Measurements from ENCODE around the gene RABGEF1.
"Not testable (repeated sequence)": the region's sequence is repeated elsewhere in the genome, so short reads cannot be mapped to it uniquely, and the experiment has no call there.

The RABGEF1 gene

GRCh38 chr7:66740302-66740979 lies at the start of gene RABGEF1:
Gene RABGEF1 (plus strand): TSS chr7:66740733. CDS start chr7:66771900, 31,167 bp downstream.
- Histone ChIP-seq H3K4me3 (ENCODE audit: low read depth, low read length) (peak within 1 kb of the TSS; percentile 82), H3K27me3 (ENCODE audit: control insufficient read depth, insufficient read depth, low read length) (no peaks in the 10 kb centered on the region), H3K4me1 (ENCODE audit: control insufficient read depth, insufficient read depth, low read length) (no peaks in the 10 kb centered on the region), H3K36me3 (ENCODE audit: control insufficient read depth, insufficient read depth, low read length) (no peaks in the 10 kb centered on the region), H3K9ac (ENCODE audit: low read depth, low read length) (peak within 1 kb of the TSS; percentile 73), H3K9me3 (ENCODE audit: control insufficient read depth, insufficient read depth, low read length) (no peaks in the 10 kb centered on the region)

- Histone ChIP-seq H3K4me1 (ENCODE audit: control insufficient read depth, insufficient read depth, low read length) (no peaks in the 10 kb centered on the region), H3K4me3 (ENCODE audit: low read depth, low read length) (no peak overlapping the region), H3K9ac (ENCODE audit: low read depth, low read length) (no peak overlapping the region), H3K27me3 (ENCODE audit: control insufficient read depth, insufficient read depth, low read length) (no peaks in the 10 kb centered on the region), H3K36me3 (ENCODE audit: control insufficient read depth, insufficient read depth, low read length) (no peaks in the 10 kb centered on the region), H3K9me3 (ENCODE audit: control insufficient read depth, insufficient read depth, low read length) (no peaks in the 10 kb centered on the region)
Observed at GRCh38 chr7:66693331-66693730, 47.2 kb upstream of the RABGEF1 start.

GRCh38 chr7:66694286-66694685 lies 46.2 kb upstream of the RABGEF1 start:
- Histone ChIP-seq H3K9me3 (ENCODE audit: control insufficient read depth, insufficient read depth, low read length) (no peaks in the 10 kb centered on the region), H3K27me3 (ENCODE audit: control insufficient read depth, insufficient read depth, low read length) (no peaks in the 10 kb centered on the region), H3K4me1 (ENCODE audit: control insufficient read depth, insufficient read depth, low read length) (no peaks in the 10 kb centered on the region), H3K9ac (ENCODE audit: low read depth, low read length) (no peak overlapping the region), H3K4me3 (ENCODE audit: low read depth, low read length) (no peak overlapping the region), H3K36me3 (ENCODE audit: control insufficient read depth, insufficient read depth, low read length) (no peaks in the 10 kb centered on the region)

DNA sequence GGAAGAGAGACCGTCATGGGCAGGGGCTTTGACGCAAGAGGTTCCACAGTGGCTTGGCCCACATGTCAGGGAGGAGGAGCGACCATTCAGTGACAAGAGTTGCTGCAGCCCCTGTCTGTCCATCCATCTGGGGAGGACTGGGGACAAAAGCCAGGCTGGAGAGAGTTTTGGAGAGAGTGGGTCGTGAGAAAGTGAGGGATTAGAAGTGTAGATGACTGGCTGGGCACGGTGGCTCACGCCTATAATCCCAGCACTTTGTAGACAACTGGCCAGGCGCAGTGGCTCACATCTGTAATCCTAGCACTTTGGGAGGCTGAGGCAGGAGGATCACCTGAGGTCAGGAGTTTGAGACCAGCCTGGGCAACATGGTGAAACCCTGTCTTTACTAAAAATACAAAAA lies 45.1 kb upstream of the RABGEF1 start:
- H3K27me3 ChIP-seq (ENCODE audit: control insufficient read depth, insufficient read depth, low read length); H3K36me3 ChIP-seq (ENCODE audit: control insufficient read depth, insufficient read depth, low read length); H3K4me3 ChIP-seq (ENCODE audit: low read depth, low read length); H3K4me1 ChIP-seq (ENCODE audit: control insufficient read depth, insufficient read depth, low read length); H3K9me3 ChIP-seq (ENCODE audit: control insufficient read depth, insufficient read depth, low read length); H3K9ac ChIP-seq (ENCODE audit: low read depth, low read length): not testable (repeated sequence)

GRCh38 chr7:66696134-66696533 lies 44.4 kb upstream of the RABGEF1 start:
- not testable (repeated sequence) for H3K36me3 ChIP-seq (ENCODE audit: control insufficient read depth, insufficient read depth, low read length); H3K27me3 ChIP-seq (ENCODE audit: control insufficient read depth, insufficient read depth, low read length); H3K9me3 ChIP-seq (ENCODE audit: control insufficient read depth, insufficient read depth, low read length); H3K4me3 ChIP-seq (ENCODE audit: low read depth, low read length); H3K4me1 ChIP-seq (ENCODE audit: control insufficient read depth, insufficient read depth, low read length); H3K9ac ChIP-seq (ENCODE audit: low read depth, low read length)

DNA sequence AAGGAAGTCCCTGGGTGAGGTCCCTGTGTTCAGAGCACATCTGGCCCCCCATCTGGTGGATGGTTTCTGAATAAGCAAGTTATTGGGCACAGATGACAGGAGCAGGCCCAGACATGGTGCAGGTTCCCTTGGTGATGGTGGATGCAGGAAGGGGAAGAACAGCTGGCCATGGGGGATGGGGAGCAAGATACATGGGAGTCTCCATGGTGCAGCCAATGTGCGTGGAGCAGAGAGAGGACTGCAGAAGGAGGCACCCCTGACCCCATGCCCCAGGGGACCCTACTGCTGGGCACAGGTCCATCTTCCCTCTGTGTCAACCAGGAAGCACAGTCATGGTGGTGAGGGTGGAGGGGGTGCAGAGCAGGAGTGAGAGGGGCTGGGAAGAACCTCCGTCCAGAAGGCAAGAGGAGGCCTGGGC lies 43.8 kb upstream of the RABGEF1 start:
- Histone ChIP-seq H3K9me3 (ENCODE audit: control insufficient read depth, insufficient read depth, low read length) (no peaks in the 10 kb centered on the region), H3K4me1 (ENCODE audit: control insufficient read depth, insufficient read depth, low read length) (no peaks in the 10 kb centered on the region), H3K4me3 (ENCODE audit: low read depth, low read length) (no peak overlapping the region), H3K36me3 (ENCODE audit: control insufficient read depth, insufficient read depth, low read length) (no peaks in the 10 kb centered on the region), H3K27me3 (ENCODE audit: control insufficient read depth, insufficient read depth, low read length) (no peaks in the 10 kb centered on the region), H3K9ac (ENCODE audit: low read depth, low read length) (no peak overlapping the region)

DNA sequence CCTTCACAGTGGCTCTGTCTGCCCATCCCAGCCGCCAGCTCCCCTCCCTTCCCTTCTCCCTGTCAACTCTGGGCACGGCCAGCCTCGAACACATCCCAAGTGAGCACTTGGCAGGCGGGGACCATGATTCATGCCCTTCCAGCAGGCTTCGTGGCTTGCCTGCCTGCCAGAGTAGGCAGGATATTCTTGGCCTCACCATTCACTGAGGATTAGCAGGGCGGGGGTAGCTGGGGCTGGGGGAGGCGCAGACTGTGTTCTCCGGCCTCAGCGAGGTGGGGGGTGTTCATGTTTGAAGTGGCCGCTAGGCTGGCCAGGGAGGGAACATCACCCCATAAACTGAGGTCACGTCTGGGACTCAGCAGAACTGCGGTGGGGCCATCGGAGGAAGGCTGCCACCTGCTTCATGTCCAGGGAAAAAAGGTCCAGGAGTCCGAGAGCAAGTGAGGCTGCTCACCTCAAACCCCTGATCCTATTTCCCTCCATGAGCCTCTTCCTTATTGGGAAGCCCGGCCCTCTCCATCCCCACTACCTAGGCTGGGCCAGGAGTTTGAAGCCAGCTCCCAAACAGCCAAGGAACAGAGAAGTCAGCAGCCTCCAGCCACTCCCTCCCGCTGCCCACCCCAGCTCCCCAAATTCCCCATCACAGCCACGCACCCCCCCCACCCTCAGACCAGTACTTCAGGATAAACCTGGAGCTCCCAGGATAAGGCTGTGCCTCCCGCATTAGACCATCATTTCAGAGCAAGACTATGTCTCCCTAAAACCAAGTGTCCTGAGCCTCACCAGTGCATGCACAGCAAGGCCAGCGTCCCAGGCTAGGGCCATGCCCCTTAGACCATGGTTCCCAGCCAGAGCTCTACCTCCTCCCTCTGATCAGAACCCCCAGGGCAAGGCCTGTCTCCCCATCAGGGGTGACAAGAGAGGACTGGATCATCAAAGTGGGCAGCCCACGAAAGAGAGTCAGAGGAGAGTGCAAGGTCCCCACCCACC lies 42.8 kb upstream of the RABGEF1 start:
- Histone ChIP-seq H3K4me3 (ENCODE audit: low read depth, low read length) (no peak overlapping the region), H3K36me3 (ENCODE audit: control insufficient read depth, insufficient read depth, low read length) (no peaks in the 10 kb centered on the region), H3K4me1 (ENCODE audit: control insufficient read depth, insufficient read depth, low read length) (no peaks in the 10 kb centered on the region), H3K9ac (ENCODE audit: low read depth, low read length) (no peak overlapping the region), H3K27me3 (ENCODE audit: control insufficient read depth, insufficient read depth, low read length) (no peaks in the 10 kb centered on the region), H3K9me3 (ENCODE audit: control insufficient read depth, insufficient read depth, low read length) (no peaks in the 10 kb centered on the region)

DNA sequence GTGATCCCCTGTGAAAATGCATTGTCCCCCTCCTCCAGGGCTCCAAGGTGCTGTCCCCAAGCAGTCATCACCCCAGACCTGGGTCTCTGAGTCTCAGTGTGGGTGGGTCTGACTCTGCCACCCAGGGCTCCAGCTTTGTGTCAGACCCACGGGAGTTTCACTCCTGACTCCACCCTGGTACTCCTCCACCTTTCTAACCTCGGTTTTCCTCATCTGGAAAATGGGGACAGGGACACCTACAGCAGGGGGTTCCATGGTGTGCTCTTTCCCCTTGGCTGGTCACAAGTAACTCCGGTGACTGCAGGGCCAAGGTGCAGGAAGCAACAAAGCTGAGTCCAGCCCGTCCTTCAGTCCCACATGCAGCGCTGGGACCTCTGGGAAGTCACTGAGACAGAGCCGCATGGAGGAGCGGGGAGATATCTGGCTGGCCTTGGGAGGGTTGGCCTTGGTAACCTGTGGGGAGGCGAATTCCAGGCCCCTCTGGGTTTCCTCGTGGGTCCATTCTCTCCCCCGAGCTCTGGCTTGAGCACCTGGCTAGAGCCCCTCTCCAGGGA lies 41.8 kb upstream of the RABGEF1 start:
- Histone ChIP-seq H3K9me3 (ENCODE audit: control insufficient read depth, insufficient read depth, low read length) (no peaks in the 10 kb centered on the region), H3K27me3 (ENCODE audit: control insufficient read depth, insufficient read depth, low read length) (no peaks in the 10 kb centered on the region), H3K36me3 (ENCODE audit: control insufficient read depth, insufficient read depth, low read length) (no peaks in the 10 kb centered on the region), H3K9ac (ENCODE audit: low read depth, low read length) (no peak overlapping the region), H3K4me3 (ENCODE audit: low read depth, low read length) (no peak overlapping the region), H3K4me1 (ENCODE audit: control insufficient read depth, insufficient read depth, low read length) (no peaks in the 10 kb centered on the region)

- Histone ChIP-seq H3K9ac (ENCODE audit: low read depth, low read length) (no peak overlapping the region), H3K9me3 (ENCODE audit: control insufficient read depth, insufficient read depth, low read length) (no peaks in the 10 kb centered on the region), H3K36me3 (ENCODE audit: control insufficient read depth, insufficient read depth, low read length) (no peaks in the 10 kb centered on the region), H3K27me3 (ENCODE audit: control insufficient read depth, insufficient read depth, low read length) (no peaks in the 10 kb centered on the region), H3K4me1 (ENCODE audit: control insufficient read depth, insufficient read depth, low read length) (no peaks in the 10 kb centered on the region), H3K4me3 (ENCODE audit: low read depth, low read length) (no peak overlapping the region)
Observed at GRCh38 chr7:66699998-66700397, 40.5 kb upstream of the RABGEF1 start.

DNA sequence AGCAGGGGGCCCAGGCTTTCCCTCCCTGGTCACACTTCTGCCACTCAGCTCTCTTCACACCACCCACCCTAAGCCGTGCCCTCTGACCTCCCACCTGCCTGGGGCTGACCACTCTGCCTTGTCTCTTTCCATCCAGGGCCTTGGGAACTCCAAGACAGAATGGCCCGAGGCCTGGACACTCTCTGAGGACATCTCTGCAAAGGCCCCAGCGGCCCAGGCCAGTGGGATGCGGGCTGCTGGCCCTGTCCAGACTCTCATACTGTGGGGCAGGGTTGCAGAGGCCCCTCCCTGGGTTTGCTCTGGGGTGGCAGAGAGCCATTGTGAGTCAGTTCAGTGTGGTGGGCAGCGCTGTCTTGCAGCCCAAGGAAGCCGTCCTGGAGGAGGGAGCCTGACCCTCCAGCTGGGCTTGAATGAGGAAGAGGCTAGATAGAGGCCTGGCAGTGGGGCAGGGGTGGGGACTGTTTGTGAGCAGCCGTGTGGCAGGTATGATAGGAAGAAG lies 39.9 kb upstream of the RABGEF1 start:
- Histone ChIP-seq H3K9ac (ENCODE audit: low read depth, low read length) (no peak overlapping the region), H3K9me3 (ENCODE audit: control insufficient read depth, insufficient read depth, low read length) (no peaks in the 10 kb centered on the region), H3K4me1 (ENCODE audit: control insufficient read depth, insufficient read depth, low read length) (no peaks in the 10 kb centered on the region), H3K27me3 (ENCODE audit: control insufficient read depth, insufficient read depth, low read length) (no peaks in the 10 kb centered on the region), H3K4me3 (ENCODE audit: low read depth, low read length) (no peak overlapping the region), H3K36me3 (ENCODE audit: control insufficient read depth, insufficient read depth, low read length) (no peaks in the 10 kb centered on the region)

DNA sequence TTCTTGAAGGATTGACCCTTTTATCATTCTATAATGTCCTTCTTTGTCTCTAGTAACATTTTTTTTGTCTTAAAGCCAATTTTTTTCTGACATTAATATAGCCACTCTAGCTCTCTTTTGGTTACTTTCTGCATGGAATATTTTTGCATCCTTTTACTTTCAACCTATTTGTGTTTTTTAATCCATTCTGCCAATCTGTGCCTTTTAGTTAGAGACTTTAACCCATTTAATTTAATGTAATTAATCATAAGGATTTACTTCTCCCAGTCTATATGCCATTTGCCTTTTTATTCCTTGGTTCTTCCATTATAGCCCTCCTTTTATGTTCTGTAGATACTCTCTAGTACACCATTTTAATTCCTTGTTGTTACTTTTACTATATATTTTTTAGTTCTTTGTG lies 32.7 kb upstream of the RABGEF1 start:
- H3K4me1 ChIP-seq (ENCODE audit: control insufficient read depth, insufficient read depth, low read length) = no peaks in the 10 kb centered on the region
- no peaks in the 10 kb centered on the region for H3K9me3 ChIP-seq (ENCODE audit: control insufficient read depth, insufficient read depth, low read length)
- no peak overlapping the region for H3K4me3 ChIP-seq (ENCODE audit: low read depth, low read length)
- no peaks in the 10 kb centered on the region for H3K27me3 ChIP-seq (ENCODE audit: control insufficient read depth, insufficient read depth, low read length)
- H3K9ac ChIP-seq (ENCODE audit: low read depth, low read length) = no peak overlapping the region
- H3K36me3 ChIP-seq (ENCODE audit: control insufficient read depth, insufficient read depth, low read length) = no peaks in the 10 kb centered on the region
